K562 (cell line): Measurements from ENCODE around the gene SNIP1. TPM values are rescaled to one million over a fixed set of nuclear protein-coding genes. Genes with fewer than 3 reads are reported as not detected.
A peak's percentile ranks its signal among the peaks of the same experiment; 100 is the strongest.

ENCODE experiments used
- CBX5 ChIP-seq: IDR thresholded peaks from 2 replicates; pipeline ENCODE4 v1.6.1; 2014; ENCODE audit warnings: low read depth, borderline replicate concordance
- ELF4 ChIP-seq: fragments of 450-650 bp; formaldehyde crosslinking; IDR thresholded peaks from 2 replicates; pipeline ENCODE4 v1.4.0; 2022; ENCODE audit warnings: missing genetic modification characterization
- GTF2E2 ChIP-seq: fragments of 200-800 bp; sonication (Bioruptor generic); IDR thresholded peaks from 2 replicates; pipeline ENCODE4 v1.6.1; 2016; ENCODE audit warnings: missing genetic modification characterization, missing compliant biosample characterization
- KHSRP ChIP-seq: fragments of 450-650 bp; IDR thresholded peaks from 2 replicates; pipeline ENCODE4 v1.6.1; 2017
- MYC ChIP-seq, 2 experiments: fragments of 250-450 bp in 1 of 2; sonication (Bioruptor Pico) in 1 of 2; IDR thresholded peaks; 2 replicates each; pipeline versions ENCODE4 v1.5.1 to v1.6.1; 2012 to 2021; ENCODE audit warnings: low read depth in 2 of 2, borderline replicate concordance in 1 of 2, improper control_type of control experiment in 1 of 2, low read length in 1 of 2, mild to moderate bottlenecking in 1 of 2, moderate library complexity in 1 of 2
- NEUROD1 ChIP-seq: fragments of 150-350 bp; IDR thresholded peaks from 2 replicates; pipeline ENCODE4 v1.6.1; 2014; ENCODE audit warnings: borderline replicate concordance, low read length, low read depth; ENCODE audit not compliant: partially characterized antibody
- ZNF511 ChIP-seq: sonication (generic); formaldehyde crosslinking; IDR thresholded peaks from 2 replicates; pipeline ENCODE4 v1.8.0; 2022; ENCODE audit warnings: mild to moderate bottlenecking, missing genetic modification reagents
- ZNF592 ChIP-seq: fragments of 450-650 bp; IDR thresholded peaks from 2 replicates; pipeline ENCODE4 v1.6.1; 2017; ENCODE audit warnings: antibody characterized with exemption, mild to moderate bottlenecking
- polyA plus RNA-seq, 8 experiments: library from polyadenylated mRNA; depleted of rRNA in 4 of 8; stranded (reverse) in 5 of 8; unstranded in 3 of 8; fragments of >200 nt; fragmentation: Nextera tagmentation in 2 of 8; fragmentation: Illumina TruSeq in 1 of 8; extraction: Ambion mirVana in 2 of 8; extraction: Trizol in 1 of 8; gene quantifications; 2 replicates each; pipeline versions ENCODE4 v1.2.1 to v1.2.3, GENCODE V29; 2011 to 2014; ENCODE audit warnings: inconsistent platforms in 1 of 8, missing spikeins in 1 of 8
- total RNA-seq, 7 experiments: library from RNA; depleted of rRNA in 6 of 7; stranded (reverse); fragments of >200 nt in 6 of 7; fragmentation: Illumina TruSeq in 2 of 7; extraction: Trizol in 2 of 7; gene quantifications; 2 replicates each; pipeline versions ENCODE4 v1.2.1 to v1.2.3, GENCODE V29; 2011 to 2021; ENCODE audit warnings: low replicate concordance in 1 of 7
- TF ChIP-seq, protein P1 (sequence below): fragments of 450-650 bp; IDR thresholded peaks from 2 replicates; pipeline ENCODE4 v1.6.1; 2016; ENCODE audit warnings: mild to moderate bottlenecking, moderate library complexity

The SNIP1 gene
- total and polyA plus RNA-seq, 9 of the 15 experiments (the other 6 are each of a cell fraction or from before 2014, with no cell fraction given), result 2.9 to 25.9 (median 14.6) TPM

- TF ChIP-seq, protein P1, sequence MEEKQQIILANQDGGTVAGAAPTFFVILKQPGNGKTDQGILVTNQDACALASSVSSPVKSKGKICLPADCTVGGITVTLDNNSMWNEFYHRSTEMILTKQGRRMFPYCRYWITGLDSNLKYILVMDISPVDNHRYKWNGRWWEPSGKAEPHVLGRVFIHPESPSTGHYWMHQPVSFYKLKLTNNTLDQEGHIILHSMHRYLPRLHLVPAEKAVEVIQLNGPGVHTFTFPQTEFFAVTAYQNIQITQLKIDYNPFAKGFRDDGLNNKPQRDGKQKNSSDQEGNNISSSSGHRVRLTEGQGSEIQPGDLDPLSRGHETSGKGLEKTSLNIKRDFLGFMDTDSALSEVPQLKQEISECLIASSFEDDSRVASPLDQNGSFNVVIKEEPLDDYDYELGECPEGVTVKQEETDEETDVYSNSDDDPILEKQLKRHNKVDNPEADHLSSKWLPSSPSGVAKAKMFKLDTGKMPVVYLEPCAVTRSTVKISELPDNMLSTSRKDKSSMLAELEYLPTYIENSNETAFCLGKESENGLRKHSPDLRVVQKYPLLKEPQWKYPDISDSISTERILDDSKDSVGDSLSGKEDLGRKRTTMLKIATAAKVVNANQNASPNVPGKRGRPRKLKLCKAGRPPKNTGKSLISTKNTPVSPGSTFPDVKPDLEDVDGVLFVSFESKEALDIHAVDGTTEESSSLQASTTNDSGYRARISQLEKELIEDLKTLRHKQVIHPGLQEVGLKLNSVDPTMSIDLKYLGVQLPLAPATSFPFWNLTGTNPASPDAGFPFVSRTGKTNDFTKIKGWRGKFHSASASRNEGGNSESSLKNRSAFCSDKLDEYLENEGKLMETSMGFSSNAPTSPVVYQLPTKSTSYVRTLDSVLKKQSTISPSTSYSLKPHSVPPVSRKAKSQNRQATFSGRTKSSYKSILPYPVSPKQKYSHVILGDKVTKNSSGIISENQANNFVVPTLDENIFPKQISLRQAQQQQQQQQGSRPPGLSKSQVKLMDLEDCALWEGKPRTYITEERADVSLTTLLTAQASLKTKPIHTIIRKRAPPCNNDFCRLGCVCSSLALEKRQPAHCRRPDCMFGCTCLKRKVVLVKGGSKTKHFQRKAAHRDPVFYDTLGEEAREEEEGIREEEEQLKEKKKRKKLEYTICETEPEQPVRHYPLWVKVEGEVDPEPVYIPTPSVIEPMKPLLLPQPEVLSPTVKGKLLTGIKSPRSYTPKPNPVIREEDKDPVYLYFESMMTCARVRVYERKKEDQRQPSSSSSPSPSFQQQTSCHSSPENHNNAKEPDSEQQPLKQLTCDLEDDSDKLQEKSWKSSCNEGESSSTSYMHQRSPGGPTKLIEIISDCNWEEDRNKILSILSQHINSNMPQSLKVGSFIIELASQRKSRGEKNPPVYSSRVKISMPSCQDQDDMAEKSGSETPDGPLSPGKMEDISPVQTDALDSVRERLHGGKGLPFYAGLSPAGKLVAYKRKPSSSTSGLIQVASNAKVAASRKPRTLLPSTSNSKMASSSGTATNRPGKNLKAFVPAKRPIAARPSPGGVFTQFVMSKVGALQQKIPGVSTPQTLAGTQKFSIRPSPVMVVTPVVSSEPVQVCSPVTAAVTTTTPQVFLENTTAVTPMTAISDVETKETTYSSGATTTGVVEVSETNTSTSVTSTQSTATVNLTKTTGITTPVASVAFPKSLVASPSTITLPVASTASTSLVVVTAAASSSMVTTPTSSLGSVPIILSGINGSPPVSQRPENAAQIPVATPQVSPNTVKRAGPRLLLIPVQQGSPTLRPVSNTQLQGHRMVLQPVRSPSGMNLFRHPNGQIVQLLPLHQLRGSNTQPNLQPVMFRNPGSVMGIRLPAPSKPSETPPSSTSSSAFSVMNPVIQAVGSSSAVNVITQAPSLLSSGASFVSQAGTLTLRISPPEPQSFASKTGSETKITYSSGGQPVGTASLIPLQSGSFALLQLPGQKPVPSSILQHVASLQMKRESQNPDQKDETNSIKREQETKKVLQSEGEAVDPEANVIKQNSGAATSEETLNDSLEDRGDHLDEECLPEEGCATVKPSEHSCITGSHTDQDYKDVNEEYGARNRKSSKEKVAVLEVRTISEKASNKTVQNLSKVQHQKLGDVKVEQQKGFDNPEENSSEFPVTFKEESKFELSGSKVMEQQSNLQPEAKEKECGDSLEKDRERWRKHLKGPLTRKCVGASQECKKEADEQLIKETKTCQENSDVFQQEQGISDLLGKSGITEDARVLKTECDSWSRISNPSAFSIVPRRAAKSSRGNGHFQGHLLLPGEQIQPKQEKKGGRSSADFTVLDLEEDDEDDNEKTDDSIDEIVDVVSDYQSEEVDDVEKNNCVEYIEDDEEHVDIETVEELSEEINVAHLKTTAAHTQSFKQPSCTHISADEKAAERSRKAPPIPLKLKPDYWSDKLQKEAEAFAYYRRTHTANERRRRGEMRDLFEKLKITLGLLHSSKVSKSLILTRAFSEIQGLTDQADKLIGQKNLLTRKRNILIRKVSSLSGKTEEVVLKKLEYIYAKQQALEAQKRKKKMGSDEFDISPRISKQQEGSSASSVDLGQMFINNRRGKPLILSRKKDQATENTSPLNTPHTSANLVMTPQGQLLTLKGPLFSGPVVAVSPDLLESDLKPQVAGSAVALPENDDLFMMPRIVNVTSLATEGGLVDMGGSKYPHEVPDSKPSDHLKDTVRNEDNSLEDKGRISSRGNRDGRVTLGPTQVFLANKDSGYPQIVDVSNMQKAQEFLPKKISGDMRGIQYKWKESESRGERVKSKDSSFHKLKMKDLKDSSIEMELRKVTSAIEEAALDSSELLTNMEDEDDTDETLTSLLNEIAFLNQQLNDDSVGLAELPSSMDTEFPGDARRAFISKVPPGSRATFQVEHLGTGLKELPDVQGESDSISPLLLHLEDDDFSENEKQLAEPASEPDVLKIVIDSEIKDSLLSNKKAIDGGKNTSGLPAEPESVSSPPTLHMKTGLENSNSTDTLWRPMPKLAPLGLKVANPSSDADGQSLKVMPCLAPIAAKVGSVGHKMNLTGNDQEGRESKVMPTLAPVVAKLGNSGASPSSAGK, result peak; percentile 71
- TF ChIP-seq NEUROD1 (peak; percentile 45), ELF4 (CRISPR knock-in tag) (0 out of 2 replicates have a peak, but pooled peaks have one; percentile 10), ZNF511 (CRISPR knock-in tag) (no peak), ZNF592 (no peak), CBX5 (no peak; the same call in 1 of the 2 replicates), GTF2E2 (tag) (no peak; the same call in 1 of the 2 replicates), MYC (IDR thresholded peaks at IDR 0.05; ENCODE audit: low read depth, low read length) (peak; percentile 100), MYC (CRISPR knock-in tag; IDR thresholded peaks at IDR 0.05; ENCODE audit: borderline replicate concordance, low read depth) (peak; percentile 96), KHSRP (no peak)
Observed at GRCh38 chr1:37595440-37596181, 41.5 kb upstream of the SNIP1 start, which contains the start of gene GNL2 (continued).
